GM12891 (cell line): ENCODE data around the gene EPB41.

Source experiments
- POLR2A ChIP-seq: IDR thresholded peaks from 2 replicates; pipeline ENCODE4 v1.6.1; 2011; ENCODE audit warnings: low read depth, low read length, control low read depth
- POLR2AphosphoS5 ChIP-seq: IDR thresholded peaks from 2 replicates; pipeline ENCODE4 v1.6.1; 2011; ENCODE audit warnings: low read depth, low read length, control low read depth
- POU2F2 ChIP-seq: IDR thresholded peaks from 2 replicates; pipeline ENCODE4 v1.6.1; 2011; ENCODE audit warnings: low read depth, mild to moderate bottlenecking, control low read depth, low read length, moderate library complexity
- SPI1 ChIP-seq: IDR thresholded peaks from 2 replicates; pipeline ENCODE4 v1.6.1; 2011; ENCODE audit warnings: low read depth, low read length, control low read depth
- TAF1 ChIP-seq: IDR thresholded peaks from 2 replicates; pipeline ENCODE4 v1.6.1; 2011; ENCODE audit warnings: low read depth, low read length, control low read depth

DNA sequence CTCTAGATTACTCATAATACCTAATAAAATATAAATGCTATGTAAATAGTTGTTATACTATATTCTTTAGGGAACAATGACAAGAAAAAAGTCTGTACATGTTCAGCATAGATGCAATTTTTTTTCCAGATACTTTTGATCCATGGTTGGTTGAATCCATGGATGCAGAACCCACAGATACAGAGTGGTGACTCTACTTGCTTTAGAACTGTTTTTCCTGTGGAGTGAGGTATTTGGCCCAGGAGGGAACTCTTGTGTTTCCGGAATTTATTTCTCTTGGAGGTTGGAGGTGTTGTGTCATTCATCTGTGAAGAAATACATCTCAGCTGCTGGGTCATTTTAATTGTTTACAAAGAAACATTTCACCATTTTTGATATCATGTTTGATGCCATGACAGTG, 180.6 kb downstream of the EPB41 start:
- TF ChIP-seq POLR2A (no peak), POLR2AphosphoS5 (no peak), TAF1 (no peak), POU2F2 (no peak), SPI1 (no peak)
